Kidney (tissue), 14 donors: ENCODE measurements around the gene LEMD2. TPM values are rescaled to one million over a fixed set of nuclear protein-coding genes. Genes with fewer than 3 reads are reported as not detected.
A peak's percentile ranks its signal among the peaks of the same experiment; 100 is the strongest.

Source experiments
- DNase-seq, 5 donors: peaks; one replicate each; pipeline ENCODE4 v3.0.0-alpha.2; 2013 to 2020
- FAIRE-seq: peaks from 2 replicates; lab custom pipeline; 2012; peaks lifted over from hg19 to GRCh38; lab: Jason Lieb, UNC
- H3K27ac ChIP-seq, 2 donors: one replicate each; pipeline ENCODE4 v1.7.0; 2013; ENCODE audit warnings: low read depth in 2 of 2, low read length in 2 of 2, inconsistent platforms in 1 of 2
- H3K27me3 ChIP-seq: one replicate; pipeline ENCODE4 v1.7.1; 2013; ENCODE audit warnings: low read length, inconsistent platforms; ENCODE audit not compliant: control insufficient read depth, insufficient read depth
- H3K36me3 ChIP-seq, 3 donors: one replicate each; pipeline versions ENCODE4 v1.7.0 to v1.7.1; 2013; ENCODE audit warnings: low read length in 3 of 3, control low read depth in 1 of 3, inconsistent platforms in 1 of 3; ENCODE audit not compliant: insufficient read depth in 3 of 3, control insufficient read depth in 2 of 3
- H3K4me1 ChIP-seq, 3 donors: one replicate each; pipeline versions ENCODE4 v1.7.0 to v1.7.1; 2013; ENCODE audit warnings: low read length in 3 of 3, inconsistent platforms in 1 of 3, low read depth in 1 of 3; ENCODE audit not compliant: control insufficient read depth in 2 of 3, insufficient read depth in 2 of 3
- H3K4me3 ChIP-seq, 3 donors: one replicate each; pipeline versions ENCODE4 v1.7.0 to v1.8.1; 2013; ENCODE audit warnings: low read length in 3 of 3, control low read depth in 1 of 3, inconsistent platforms in 1 of 3
- H3K9ac ChIP-seq, 3 donors: one replicate each; pipeline versions ENCODE4 v1.7.0 to v1.7.1; 2013; ENCODE audit warnings: low read length in 3 of 3, control low read depth in 1 of 3, inconsistent platforms in 1 of 3
- H3K9me3 ChIP-seq, 3 donors: one replicate each; pipeline versions ENCODE4 v1.7.0 to v1.7.1; 2013; ENCODE audit warnings: low read length in 3 of 3, control low read depth in 1 of 3, inconsistent platforms in 1 of 3; ENCODE audit not compliant: control insufficient read depth in 2 of 3, insufficient read depth in 1 of 3
- intact Hi-C: fragments of 100-400 bp; cut with DNase I; formaldehyde crosslinking; loops from one replicate; pipeline ENCODE4 v1.11.1; 2022
- polyA plus RNA-seq: library from polyadenylated mRNA; stranded (reverse); fragments of 350-450 nt; fragmentation: Illumina TruSeq; extraction: RNeasy Lipid Tissue Mini Kit (QIAGEN cat#74804); gene quantifications from one replicate; pipeline ENCODE4 v1.2.3, GENCODE V29; 2014; ENCODE audit warnings: low read depth, low replicate concordance; ENCODE audit not compliant: insufficient read depth
- total RNA-seq: library from RNA; stranded (reverse); fragmentation: NEBNext Ultra II Directional; extraction: Animal tissue kit (Norgen Biotek cat#: 25700); gene quantifications from one replicate; pipeline ENCODE4 v1.2.1, GENCODE V29; 2021
- TF ChIP-seq, protein P1 (sequence below): IDR thresholded peaks from 3 replicates; pipeline ENCODE4 v1.5.1; 2012; ENCODE audit warnings: mild to moderate bottlenecking, moderate library complexity, borderline replicate concordance; ENCODE audit not compliant: insufficient read depth; ENCODE audit errors: extremely low read depth
- donor health status: control.
- donor health status: control.
- donor health status: control.
- donor health status: control.
- donor health status: control.
- donor health status: DM: yes; HTN: yes; CAD: no.
- donor health status: Normal renal cell carcinoma (clear cell type).

LEMD2 gene
- total and polyA plus RNA-seq, 2 donors from 2014 or later, result 36.4 to 57.1 TPM

DNA sequence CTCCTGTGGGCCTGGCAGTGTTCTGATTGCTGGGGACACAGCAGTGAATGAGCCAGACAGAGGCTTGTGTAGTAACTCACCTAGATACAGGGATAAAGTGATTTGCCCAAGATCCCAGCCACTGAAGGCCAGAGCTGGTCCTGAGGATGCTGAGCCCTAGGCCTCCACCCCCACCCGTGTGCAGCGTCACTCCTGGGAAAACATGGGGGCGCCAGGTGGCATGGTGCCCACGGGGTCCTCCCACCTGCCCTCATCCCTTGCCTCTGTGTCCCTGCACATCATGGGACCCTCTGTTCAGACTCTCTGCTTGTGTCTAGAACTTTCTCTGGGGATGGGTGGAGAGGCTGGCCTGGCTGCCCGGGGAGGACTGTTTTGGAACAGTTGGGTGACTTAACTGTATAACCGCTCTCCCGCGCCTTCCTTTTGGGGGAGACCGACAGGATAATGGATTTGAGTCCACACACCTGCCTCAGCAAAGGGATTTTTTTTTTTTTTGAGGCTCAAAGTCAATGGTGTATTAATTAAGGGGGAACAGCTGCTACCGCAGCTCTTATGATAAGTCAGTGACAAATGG, 19.6 kb downstream of the LEMD2 start:
- intact Hi-C loops, result loop anchor here (10.0 kb wide), 1 partner anchor 385 kb away; no protein-coding TSS in a partner anchor
- Histone ChIP-seq H3K27ac (no peak overlapping the region), H3K9me3 (no peaks in the 10 kb centered on the region), H3K36me3 (peaks cover 0 to 17% (median 8%) of the 10 kb centered on the region in 3 donors), H3K27me3 (no peaks in the 10 kb centered on the region), H3K4me3 (no peak overlapping the region), H3K4me1 (peaks cover 0 to 11% (median 8%) of the 10 kb centered on the region in 3 donors), H3K9ac (no peak overlapping the region)
- no peak for DNase-seq
- no peak for FAIRE-seq
- TF ChIP-seq, protein P1, sequence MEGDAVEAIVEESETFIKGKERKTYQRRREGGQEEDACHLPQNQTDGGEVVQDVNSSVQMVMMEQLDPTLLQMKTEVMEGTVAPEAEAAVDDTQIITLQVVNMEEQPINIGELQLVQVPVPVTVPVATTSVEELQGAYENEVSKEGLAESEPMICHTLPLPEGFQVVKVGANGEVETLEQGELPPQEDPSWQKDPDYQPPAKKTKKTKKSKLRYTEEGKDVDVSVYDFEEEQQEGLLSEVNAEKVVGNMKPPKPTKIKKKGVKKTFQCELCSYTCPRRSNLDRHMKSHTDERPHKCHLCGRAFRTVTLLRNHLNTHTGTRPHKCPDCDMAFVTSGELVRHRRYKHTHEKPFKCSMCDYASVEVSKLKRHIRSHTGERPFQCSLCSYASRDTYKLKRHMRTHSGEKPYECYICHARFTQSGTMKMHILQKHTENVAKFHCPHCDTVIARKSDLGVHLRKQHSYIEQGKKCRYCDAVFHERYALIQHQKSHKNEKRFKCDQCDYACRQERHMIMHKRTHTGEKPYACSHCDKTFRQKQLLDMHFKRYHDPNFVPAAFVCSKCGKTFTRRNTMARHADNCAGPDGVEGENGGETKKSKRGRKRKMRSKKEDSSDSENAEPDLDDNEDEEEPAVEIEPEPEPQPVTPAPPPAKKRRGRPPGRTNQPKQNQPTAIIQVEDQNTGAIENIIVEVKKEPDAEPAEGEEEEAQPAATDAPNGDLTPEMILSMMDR, result no peak

DNA sequence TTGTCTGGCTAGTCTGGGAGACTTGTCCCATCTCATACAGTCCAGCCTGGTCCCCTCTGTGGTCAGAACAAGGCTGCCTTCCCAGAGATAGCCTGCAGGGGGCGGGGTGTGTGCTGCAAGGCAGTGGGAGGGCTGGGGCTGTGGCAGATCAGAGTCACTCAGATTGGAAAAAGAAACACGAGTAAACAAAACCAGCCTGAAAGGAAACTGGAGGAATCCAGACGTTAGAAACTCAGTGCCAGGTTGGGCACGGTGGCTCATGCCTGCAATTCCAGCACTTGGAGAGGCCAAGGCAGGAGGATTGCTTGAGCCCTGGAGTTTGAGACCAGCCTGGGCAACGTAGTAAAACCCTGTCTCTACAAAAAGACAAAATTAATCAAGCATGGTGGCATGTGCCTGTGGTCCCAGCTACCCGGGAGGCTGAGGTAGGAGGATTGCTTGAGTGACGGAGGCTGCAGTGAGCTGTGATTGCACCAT, 20.2 kb downstream of the LEMD2 start:
- no peak overlapping the region for H3K9ac ChIP-seq
- no peaks in the 10 kb centered on the region for H3K27me3 ChIP-seq
- no peak overlapping the region for H3K27ac ChIP-seq
- peaks cover 0 to 14% (median 6%) of the 10 kb centered on the region in 3 donors for H3K36me3 ChIP-seq
- TF ChIP-seq, protein P1, result peak; percentile 75
- peaks cover 0 to 11% (median 8%) of the 10 kb centered on the region in 3 donors for H3K4me1 ChIP-seq
- no peaks in the 10 kb centered on the region for H3K9me3 ChIP-seq
- intact Hi-C loops, result loop anchor here (10.0 kb wide), 1 partner anchor 386 kb away; no protein-coding TSS in a partner anchor
- no peak overlapping the region for H3K4me3 ChIP-seq
- DNase-seq (peak; percentile 83 to 93 (median 86)), FAIRE-seq (no peak)

DNA sequence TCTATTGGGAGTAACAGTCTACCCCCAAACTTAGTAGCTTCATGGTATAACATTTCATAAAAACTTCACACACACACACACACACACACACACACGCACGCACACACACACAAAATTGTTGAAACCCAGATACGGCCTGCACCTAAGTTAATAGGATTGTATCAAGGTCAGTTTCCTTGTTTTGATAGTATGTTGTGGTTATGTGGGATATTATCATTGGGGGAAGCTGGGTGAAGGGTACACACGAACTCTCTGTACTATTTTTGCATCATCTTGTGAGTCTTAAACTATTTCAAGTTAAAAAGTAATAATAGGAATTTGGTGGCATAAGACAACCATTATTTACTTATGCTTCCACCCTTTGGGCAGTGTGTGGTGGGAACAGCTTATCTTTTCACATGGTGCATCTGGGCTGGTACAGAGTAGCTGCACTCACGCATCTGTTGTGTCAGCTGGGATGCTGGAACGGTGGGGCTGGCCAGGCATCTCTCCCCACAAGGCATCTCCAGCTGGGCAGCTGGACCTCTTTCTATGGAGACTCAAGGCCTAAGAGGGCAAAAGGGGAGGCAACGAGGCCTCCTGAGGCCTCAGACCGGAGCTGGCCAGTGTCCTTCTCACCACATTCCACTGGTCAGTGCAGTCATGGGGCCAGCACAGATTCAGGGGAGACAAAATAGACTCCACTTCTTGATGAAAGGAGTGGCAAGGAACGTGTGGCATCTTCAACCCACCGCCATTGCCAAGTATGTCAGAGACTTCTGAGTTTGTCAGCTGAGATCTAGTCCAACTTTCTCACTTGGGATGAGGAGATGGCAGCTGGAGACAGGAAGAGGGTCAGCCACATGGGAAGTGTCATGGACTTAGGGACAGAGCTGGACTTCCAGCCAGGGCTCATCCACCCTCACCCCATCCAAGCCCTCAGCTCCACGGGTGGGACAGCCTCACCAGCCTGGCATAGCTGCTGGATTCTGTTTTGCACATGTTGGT, 21.7 kb downstream of the LEMD2 start:
- peaks cover 0 to 13% (median 7%) of the 10 kb centered on the region in 3 donors for H3K4me1 ChIP-seq
- DNase-seq, result no peak
- TF ChIP-seq, protein P1, result no peak
- no peak overlapping the region for H3K9ac ChIP-seq
- intact Hi-C loops, result loop anchor here (10.0 kb wide), 1 partner anchor 388 kb away; no protein-coding TSS in a partner anchor
- no peak for FAIRE-seq
- H3K36me3 ChIP-seq, result peaks cover 0 to 2% (median under 1%) of the 10 kb centered on the region in 3 donors
- no peak overlapping the region for H3K27ac ChIP-seq
- no peak overlapping the region for H3K4me3 ChIP-seq
- H3K27me3 ChIP-seq, result no peaks in the 10 kb centered on the region
- H3K9me3 ChIP-seq, result no peaks in the 10 kb centered on the region
